Measurements from ENCODE around the gene FAM107B. TPM values are rescaled to one million over a fixed set of nuclear protein-coding genes. Genes with fewer than 3 reads are reported as not detected.

FAM107B gene
- total RNA-seq, 2 experiments from 2014 or later, result 114 to 121 TPM

DNA sequence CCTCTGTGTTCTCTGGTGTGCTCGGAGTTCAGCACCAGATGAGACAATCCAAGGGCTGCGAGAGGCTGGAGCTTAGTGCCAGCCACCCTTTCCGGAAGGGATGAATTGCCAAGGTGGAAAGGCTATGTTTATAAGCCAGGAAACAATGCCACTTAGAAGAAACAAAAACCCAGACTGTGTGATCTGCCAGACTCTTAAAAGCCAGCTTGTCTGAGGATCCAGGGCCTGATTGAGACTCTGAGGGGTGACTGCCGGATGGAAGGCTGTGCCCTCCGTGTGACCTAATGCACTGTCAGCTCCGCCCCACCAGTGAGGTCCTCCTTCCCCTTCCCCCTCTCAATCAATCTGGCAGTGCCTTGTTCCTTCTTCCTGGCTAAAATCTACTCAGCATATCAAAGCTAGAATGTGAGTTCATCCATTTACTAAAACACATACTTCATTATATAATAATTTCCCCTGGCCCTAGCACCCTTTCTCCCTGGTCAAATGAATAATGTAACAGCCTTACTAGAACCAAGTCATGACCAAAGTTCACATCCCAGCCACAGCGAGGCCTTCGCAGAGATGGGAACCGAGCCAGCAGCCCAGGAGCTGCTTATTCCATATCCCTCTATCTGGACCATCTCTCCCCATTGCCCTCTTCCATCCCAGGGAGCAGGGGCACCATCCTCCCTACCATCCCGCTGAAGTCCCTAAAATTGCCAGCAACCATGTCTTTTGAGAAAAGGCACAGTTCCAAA, 25.5 kb downstream of the FAM107B start:
- ChIA-PET POLR2A (no interaction called here), CTCF (no interaction called here)

DNA sequence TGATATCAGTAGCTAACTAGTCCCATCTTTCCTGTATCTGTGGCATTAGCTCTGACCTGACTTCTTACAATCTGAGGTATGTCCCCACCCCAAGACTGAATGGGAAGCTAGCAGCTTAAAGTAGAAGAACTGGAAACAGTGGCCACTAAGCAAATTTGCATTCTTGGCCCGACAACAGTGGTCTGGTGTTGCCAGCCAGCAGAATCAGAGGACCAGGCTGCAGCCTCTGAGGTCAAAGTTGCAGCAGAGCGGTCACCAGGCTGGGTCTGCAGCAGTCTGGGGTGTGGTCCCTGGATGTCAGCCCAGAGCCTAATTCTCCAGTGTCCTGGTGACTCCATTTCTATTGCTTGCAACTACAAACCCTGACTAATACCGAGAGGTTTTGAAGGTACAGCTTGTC, 26.3 kb downstream of the FAM107B start:
- no peaks in the 10 kb centered on the region for H3K36me3 Mint-ChIP-seq (ENCODE audit: low read depth)
- ATAC-seq (no peak), DNase-seq (no peak)
- H3K27me3 Mint-ChIP-seq, result no peaks in the 10 kb centered on the region
- CTCF ChIA-PET, result no interaction called here
- peaks cover 7% of the 10 kb centered on the region for H3K4me1 Mint-ChIP-seq (ENCODE audit: low read depth)
- H3K4me3 Mint-ChIP-seq, result no peak overlapping the region
- H3K27ac Mint-ChIP-seq, result no peak overlapping the region
- H3K9me3 Mint-ChIP-seq, result peaks cover 3% of the 10 kb centered on the region
- intact Hi-C loops (cut with micrococcal nuclease), result no loop called here
- TF ChIP-seq, protein P1, sequence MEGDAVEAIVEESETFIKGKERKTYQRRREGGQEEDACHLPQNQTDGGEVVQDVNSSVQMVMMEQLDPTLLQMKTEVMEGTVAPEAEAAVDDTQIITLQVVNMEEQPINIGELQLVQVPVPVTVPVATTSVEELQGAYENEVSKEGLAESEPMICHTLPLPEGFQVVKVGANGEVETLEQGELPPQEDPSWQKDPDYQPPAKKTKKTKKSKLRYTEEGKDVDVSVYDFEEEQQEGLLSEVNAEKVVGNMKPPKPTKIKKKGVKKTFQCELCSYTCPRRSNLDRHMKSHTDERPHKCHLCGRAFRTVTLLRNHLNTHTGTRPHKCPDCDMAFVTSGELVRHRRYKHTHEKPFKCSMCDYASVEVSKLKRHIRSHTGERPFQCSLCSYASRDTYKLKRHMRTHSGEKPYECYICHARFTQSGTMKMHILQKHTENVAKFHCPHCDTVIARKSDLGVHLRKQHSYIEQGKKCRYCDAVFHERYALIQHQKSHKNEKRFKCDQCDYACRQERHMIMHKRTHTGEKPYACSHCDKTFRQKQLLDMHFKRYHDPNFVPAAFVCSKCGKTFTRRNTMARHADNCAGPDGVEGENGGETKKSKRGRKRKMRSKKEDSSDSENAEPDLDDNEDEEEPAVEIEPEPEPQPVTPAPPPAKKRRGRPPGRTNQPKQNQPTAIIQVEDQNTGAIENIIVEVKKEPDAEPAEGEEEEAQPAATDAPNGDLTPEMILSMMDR (IDR thresholded peaks at IDR 0.05), result no peak
- POLR2A ChIA-PET, result no interaction called here

More for the DNA sequence above, 25.5 kb downstream of the FAM107B start:
- Mint-ChIP-seq H3K27me3 (no peaks in the 10 kb centered on the region), H3K4me1 (ENCODE audit: low read depth) (peaks cover under 1% of the 10 kb centered on the region), H3K36me3 (ENCODE audit: low read depth) (no peaks in the 10 kb centered on the region), H3K9me3 (no peaks in the 10 kb centered on the region), H3K27ac (no peak overlapping the region), H3K4me3 (no peak overlapping the region)
- no peak for ATAC-seq
- TF ChIP-seq, protein P1 (IDR thresholded peaks at IDR 0.05), result no peak
- no peak for DNase-seq
- intact Hi-C loops (cut with micrococcal nuclease), result no loop called here

DNA sequence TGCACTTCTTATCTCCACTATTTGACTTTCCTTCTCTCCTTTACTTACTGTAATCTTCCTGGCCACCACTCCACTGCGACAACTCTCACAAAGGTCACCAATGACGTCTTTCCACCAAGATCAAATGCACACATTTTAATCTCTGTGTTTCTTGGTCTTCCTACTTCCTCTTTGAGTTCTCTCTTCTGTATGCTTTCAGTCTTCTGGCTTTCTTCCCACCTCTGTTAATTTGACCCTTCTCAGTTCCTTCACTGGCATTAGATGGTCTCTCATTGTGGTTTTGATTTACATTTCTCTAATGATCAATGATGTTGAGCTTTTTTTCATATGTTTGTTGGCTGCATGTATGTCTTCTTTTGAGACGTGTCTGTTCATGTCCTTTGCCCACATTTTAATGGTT, 31.9 kb downstream of the FAM107B start:
- TF ChIP-seq, protein P1 (IDR thresholded peaks at IDR 0.05), result no peak
- H3K9me3 Mint-ChIP-seq, result peaks cover 3% of the 10 kb centered on the region
- peak overlapping the region; percentile 1 for H3K4me3 Mint-ChIP-seq
- peak overlapping the region; percentile 75 for H3K27ac Mint-ChIP-seq
- intact Hi-C loops (cut with micrococcal nuclease), result no loop called here
- H3K36me3 Mint-ChIP-seq (ENCODE audit: low read depth), result no peaks in the 10 kb centered on the region
- ATAC-seq (peak; percentile 90), DNase-seq (peak; percentile 20)
- CTCF ChIA-PET, result no interaction called here
- H3K4me1 Mint-ChIP-seq (ENCODE audit: low read depth), result peaks cover 23% of the 10 kb centered on the region
- H3K27me3 Mint-ChIP-seq, result no peaks in the 10 kb centered on the region
- POLR2A ChIA-PET, result interaction anchor here (1.9 kb wide), 1 partner anchor 8 kb away, joined by 6 read pairs; no protein-coding TSS in a partner anchor

DNA sequence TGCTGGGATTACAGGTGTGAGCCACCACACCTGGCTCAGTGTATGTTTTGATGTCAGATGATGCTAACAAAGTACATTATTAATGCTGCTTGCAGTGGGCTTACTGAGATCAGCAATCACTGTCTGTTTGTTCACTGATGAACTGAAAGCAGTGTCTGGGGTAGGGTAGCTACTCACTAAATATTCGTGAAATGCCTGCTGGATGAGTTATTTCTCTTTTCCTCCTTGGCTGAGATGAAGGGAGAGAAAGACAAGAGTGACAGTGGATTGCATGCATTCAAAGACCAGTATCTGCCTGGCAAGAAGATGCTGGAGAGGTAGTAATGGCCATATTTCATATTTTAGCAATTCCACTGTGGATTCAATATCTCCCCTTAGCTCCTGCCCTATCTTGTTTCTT, 32.3 kb downstream of the FAM107B start:
- CTCF ChIA-PET, result no interaction called here
- no peaks in the 10 kb centered on the region for H3K36me3 Mint-ChIP-seq (ENCODE audit: low read depth)
- H3K27ac Mint-ChIP-seq, result peak overlapping the region; percentile 75
- no peaks in the 10 kb centered on the region for H3K27me3 Mint-ChIP-seq
- intact Hi-C loops (cut with micrococcal nuclease), result no loop called here
- peaks cover 3% of the 10 kb centered on the region for H3K9me3 Mint-ChIP-seq
- H3K4me1 Mint-ChIP-seq (ENCODE audit: low read depth), result peaks cover 25% of the 10 kb centered on the region
- TF ChIP-seq, protein P1 (IDR thresholded peaks at IDR 0.05), result no peak
- ATAC-seq (peak; percentile 64), DNase-seq (no peak)
- POLR2A ChIA-PET, result interaction anchor here (1.9 kb wide), 1 partner anchor 9 kb away, joined by 6 read pairs; no protein-coding TSS in a partner anchor
- H3K4me3 Mint-ChIP-seq, result peak overlapping the region; percentile 1

DNA sequence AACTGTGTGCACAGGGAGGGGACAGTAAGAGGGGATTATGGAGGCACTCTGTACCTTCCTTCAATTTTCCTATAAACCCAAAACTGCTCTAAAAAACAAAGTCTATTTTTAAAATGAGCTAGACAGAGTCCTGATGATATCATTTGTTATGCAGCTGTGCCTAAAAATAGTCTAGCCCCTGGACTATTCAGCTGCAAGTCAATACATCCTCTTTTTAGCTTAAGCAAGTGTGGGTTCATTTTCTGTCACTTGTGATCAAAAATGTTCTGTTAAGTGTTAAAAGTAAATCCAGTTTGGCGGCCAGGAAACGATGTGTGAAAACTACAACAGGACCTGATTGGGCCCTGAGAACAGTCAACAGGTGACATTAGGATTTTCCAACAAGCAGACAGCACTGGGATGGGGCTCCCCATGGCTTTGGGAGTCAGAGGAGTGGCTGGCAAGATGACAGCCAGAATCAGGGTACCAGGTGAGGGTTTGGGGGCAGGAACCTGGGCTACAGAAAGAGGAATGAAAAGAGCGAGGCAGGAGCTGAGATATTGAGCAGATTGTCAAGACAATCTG, 33.9 kb downstream of the FAM107B start:
- Mint-ChIP-seq H3K27ac (peak overlapping the region; percentile 21), H3K36me3 (ENCODE audit: low read depth) (no peaks in the 10 kb centered on the region), H3K4me3 (no peak overlapping the region), H3K9me3 (peaks cover 3% of the 10 kb centered on the region), H3K27me3 (no peaks in the 10 kb centered on the region), H3K4me1 (ENCODE audit: low read depth) (peaks cover 33% of the 10 kb centered on the region)
- CTCF ChIA-PET, result no interaction called here
- intact Hi-C loops (cut with micrococcal nuclease), result no loop called here
- POLR2A ChIA-PET, result no interaction called here
- TF ChIP-seq, protein P1 (IDR thresholded peaks at IDR 0.05), result no peak
- DNase-seq (no peak), ATAC-seq (no peak)

All from activated CD8-positive, alpha-beta T cell treated with anti-CD3 and anti-CD28 coated beads for 36 hours (primary cell).